SK-N-SH treated with all-trans-retinoic acid at 6 μM for 48 hours (cell line): ENCODE measurements around the gene CFAP300.
A peak's percentile ranks its signal among the peaks of the same experiment; 100 is the strongest.

Source experiments
- ATAC-seq: fragments of 200-7000 bp; cut with Tn5 transposase; 3 replicates; pipeline ENCODE4 v1.9.1; 2020; ENCODE audit warnings: mild to moderate bottlenecking, moderate library complexity
- BACH2 ChIP-seq: fragments of 250-450 bp; sonication (Bioruptor Pico); IDR thresholded peaks from 2 replicates; pipeline ENCODE4 v1.9.0; 2021; ENCODE audit warnings: mild to moderate bottlenecking, borderline replicate concordance
- CSDC2 ChIP-seq: fragments of 250-450 bp; sonication (Bioruptor Pico); IDR thresholded peaks from 2 replicates; pipeline ENCODE4 v1.5.0; 2020; ENCODE audit warnings: mild to moderate bottlenecking, moderate library complexity
- CSRNP3 ChIP-seq: fragments of 250-450 bp; sonication (Bioruptor Pico); IDR thresholded peaks from 2 replicates; pipeline ENCODE4 v1.5.1; 2021; ENCODE audit warnings: mild to moderate bottlenecking, moderate library complexity
- ESRRG ChIP-seq: fragments of 250-450 bp; sonication (Bioruptor Pico); IDR thresholded peaks from 2 replicates; pipeline ENCODE4 v1.6.1; 2021; ENCODE audit warnings: mild to moderate bottlenecking
- GLIS3 ChIP-seq: fragments of 250-450 bp; sonication (Bioruptor Pico); IDR thresholded peaks from 2 replicates; pipeline ENCODE4 v1.5.0; 2020; ENCODE audit warnings: mild to moderate bottlenecking, moderate library complexity
- OSR1 ChIP-seq: fragments of 250-450 bp; sonication (Bioruptor Pico); IDR thresholded peaks from 2 replicates; pipeline ENCODE4 v1.8.0; 2022; ENCODE audit warnings: moderate library complexity, mild to moderate bottlenecking, inconsistent platforms
- PATZ1 ChIP-seq: fragments of 250-450 bp; sonication (Bioruptor Pico); IDR thresholded peaks from 2 replicates; pipeline ENCODE4 v1.8.0; 2020; ENCODE audit warnings: mild to moderate bottlenecking, moderate library complexity, borderline replicate concordance
- POU6F1 ChIP-seq: fragments of 250-450 bp; sonication (Bioruptor Pico); IDR thresholded peaks from 2 replicates; pipeline ENCODE4 v1.8.0; 2021; ENCODE audit warnings: low read depth, mild to moderate bottlenecking, moderate library complexity, borderline replicate concordance
- SNAI2 ChIP-seq: fragments of 250-450 bp; sonication (Bioruptor Pico); IDR thresholded peaks from 2 replicates; pipeline ENCODE4 v1.5.0; 2020; ENCODE audit warnings: mild to moderate bottlenecking, moderate library complexity
- TCF4 ChIP-seq: fragments of 250-450 bp; sonication (Bioruptor Pico); IDR thresholded peaks from 2 replicates; pipeline ENCODE4 v1.8.0; 2021; ENCODE audit warnings: mild to moderate bottlenecking, moderate library complexity, borderline replicate concordance
- TSHZ2 ChIP-seq: fragments of 250-450 bp; sonication (Bioruptor Pico); IDR thresholded peaks from 2 replicates; pipeline ENCODE4 v1.5.0; 2020; ENCODE audit warnings: mild to moderate bottlenecking, moderate library complexity
- ZC3H10 ChIP-seq: fragments of 250-450 bp; sonication (Bioruptor Pico); IDR thresholded peaks from 2 replicates; pipeline ENCODE4 v1.5.1; 2021; ENCODE audit warnings: mild to moderate bottlenecking, moderate library complexity
- ZFP3 ChIP-seq: fragments of 250-450 bp; sonication (Bioruptor Pico); IDR thresholded peaks from 2 replicates; pipeline ENCODE4 v1.5.0; 2020; ENCODE audit warnings: mild to moderate bottlenecking, moderate library complexity
- ZNF565 ChIP-seq: fragments of 450-650 bp; formaldehyde crosslinking; conservative IDR thresholded peaks from 2 replicates; pipeline ENCODE4 v1.5.0; 2020; ENCODE audit warnings: low read depth, mild to moderate bottlenecking, moderate library complexity

Gene CFAP300

GRCh38 chr11:102114032-102114431 is 66.8 kb downstream of the CFAP300 start:
- ATAC-seq, result no peak
- TF ChIP-seq OSR1 (CRISPR knock-in tag) (no peak), ESRRG (no peak), ZC3H10 (no peak)
- TF ChIP-seq, all 23 proteins: peak for 0

- TF ChIP-seq CSRNP3 (CRISPR knock-in tag) (no peak), TSHZ2 (no peak), ZNF565 (CRISPR knock-in tag) (no peak), ESRRG (no peak), CSDC2 (no peak), ZC3H10 (no peak), ZFP3 (no peak), SNAI2 (CRISPR knock-in tag) (no peak), PATZ1 (no peak), GLIS3 (no peak), TCF4 (CRISPR knock-in tag) (no peak)
- peak; percentile 21; the same call in 2 of the 3 replicates for ATAC-seq
Observed at GRCh38 chr11:102115557-102115956, 68.3 kb downstream of the CFAP300 start.

DNA sequence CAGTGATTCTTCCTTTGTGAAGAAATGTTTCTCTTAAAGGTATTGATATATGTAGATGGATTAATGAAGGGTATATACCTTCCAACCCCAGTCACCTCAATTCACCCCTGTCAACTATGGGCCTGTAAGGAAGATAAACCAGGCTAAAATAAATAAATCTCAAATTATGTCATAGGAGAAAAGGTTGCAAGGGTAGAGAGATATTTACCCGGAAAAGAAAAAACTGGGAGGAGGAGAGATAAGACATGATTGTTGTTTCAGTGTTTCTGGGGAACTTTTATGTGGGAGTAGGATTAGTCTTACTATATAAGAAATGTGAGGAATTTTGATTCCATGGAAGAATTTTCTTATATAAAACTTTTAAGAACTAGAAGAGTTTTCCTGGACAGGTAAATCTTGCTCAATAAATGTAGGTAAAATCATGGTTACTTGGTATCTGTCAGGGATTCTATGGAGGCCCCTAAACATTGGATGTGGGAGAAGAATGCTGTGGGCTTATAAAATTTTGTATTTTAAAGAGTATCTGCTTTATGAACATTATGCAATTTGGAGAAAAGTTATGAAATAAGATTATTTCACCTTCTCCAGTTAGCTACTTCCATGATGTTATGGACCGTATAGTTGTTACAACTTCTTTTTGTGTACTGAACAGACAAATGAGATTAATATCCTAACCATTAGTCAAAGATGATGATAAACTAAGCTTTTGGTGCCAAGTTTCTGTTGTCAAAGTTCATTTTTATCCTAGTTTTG is 69.4 kb downstream of the CFAP300 start:
- no peak for ATAC-seq
- TF ChIP-seq PATZ1 (no peak), CSRNP3 (CRISPR knock-in tag) (no peak), ZFP3 (no peak), BACH2 (CRISPR knock-in tag) (no peak), GLIS3 (no peak)
- TF ChIP-seq, all 23 proteins: peak for 0

GRCh38 chr11:102117472-102118113 is 70.4 kb downstream of the CFAP300 start:
- peak; percentile 31 for ATAC-seq
- no peak for TF ChIP-seq ZC3H10
- no peak for TF ChIP-seq POU6F1 (CRISPR knock-in tag)
- no peak for TF ChIP-seq TCF4 (CRISPR knock-in tag)
